GM12801 (cell line): ENCODE data around the gene SLC17A1.

Experiments
- TF ChIP-seq, protein P1 (sequence below): IDR thresholded peaks from one replicate; pipeline ENCODE4 v1.5.1; 2011; ENCODE audit warnings: control low read depth; ENCODE audit not compliant: insufficient read length; ENCODE audit errors: extremely low read depth

SLC17A1 gene

DNA sequence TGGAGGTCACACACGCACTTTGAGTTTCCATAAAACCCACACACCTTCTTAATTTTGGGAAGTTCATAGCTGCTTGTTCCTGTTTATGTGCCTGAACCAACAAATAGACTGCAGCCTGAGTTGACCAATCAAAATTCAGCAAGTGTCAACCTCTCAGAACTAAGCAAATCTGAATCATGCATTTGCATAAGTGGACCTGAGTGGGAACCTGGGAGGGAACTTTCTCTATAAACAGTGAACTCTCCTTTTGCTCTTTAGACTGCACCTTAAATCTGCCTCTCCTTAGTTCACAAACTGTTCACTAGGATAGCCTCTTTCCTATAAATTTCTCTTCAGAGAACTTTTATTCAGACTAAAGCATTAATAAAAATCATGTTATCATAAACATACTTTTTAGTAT is 37.9 kb downstream of the SLC17A1 start:
- TF ChIP-seq, protein P1, sequence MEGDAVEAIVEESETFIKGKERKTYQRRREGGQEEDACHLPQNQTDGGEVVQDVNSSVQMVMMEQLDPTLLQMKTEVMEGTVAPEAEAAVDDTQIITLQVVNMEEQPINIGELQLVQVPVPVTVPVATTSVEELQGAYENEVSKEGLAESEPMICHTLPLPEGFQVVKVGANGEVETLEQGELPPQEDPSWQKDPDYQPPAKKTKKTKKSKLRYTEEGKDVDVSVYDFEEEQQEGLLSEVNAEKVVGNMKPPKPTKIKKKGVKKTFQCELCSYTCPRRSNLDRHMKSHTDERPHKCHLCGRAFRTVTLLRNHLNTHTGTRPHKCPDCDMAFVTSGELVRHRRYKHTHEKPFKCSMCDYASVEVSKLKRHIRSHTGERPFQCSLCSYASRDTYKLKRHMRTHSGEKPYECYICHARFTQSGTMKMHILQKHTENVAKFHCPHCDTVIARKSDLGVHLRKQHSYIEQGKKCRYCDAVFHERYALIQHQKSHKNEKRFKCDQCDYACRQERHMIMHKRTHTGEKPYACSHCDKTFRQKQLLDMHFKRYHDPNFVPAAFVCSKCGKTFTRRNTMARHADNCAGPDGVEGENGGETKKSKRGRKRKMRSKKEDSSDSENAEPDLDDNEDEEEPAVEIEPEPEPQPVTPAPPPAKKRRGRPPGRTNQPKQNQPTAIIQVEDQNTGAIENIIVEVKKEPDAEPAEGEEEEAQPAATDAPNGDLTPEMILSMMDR: no peak

DNA sequence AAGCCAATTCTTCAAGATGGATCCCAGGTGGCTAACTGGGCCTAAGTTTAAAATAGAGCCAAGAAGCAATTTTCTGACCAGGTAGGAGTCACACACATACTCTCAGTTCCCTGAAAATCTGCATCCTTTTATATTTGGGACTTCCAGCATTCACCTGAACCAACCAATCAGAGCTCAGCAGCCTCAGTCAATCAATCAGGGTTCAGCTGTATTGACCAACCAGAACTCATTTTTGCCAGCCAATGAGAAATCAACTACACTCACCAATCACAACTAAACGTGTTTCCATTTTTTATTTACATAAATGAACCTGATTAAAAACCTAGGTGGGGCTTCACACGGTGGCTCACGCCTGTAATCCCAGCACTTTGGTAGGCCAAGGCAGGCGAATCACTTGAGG is 39.8 kb downstream of the SLC17A1 start:
- TF ChIP-seq, protein P1: no peak

DNA sequence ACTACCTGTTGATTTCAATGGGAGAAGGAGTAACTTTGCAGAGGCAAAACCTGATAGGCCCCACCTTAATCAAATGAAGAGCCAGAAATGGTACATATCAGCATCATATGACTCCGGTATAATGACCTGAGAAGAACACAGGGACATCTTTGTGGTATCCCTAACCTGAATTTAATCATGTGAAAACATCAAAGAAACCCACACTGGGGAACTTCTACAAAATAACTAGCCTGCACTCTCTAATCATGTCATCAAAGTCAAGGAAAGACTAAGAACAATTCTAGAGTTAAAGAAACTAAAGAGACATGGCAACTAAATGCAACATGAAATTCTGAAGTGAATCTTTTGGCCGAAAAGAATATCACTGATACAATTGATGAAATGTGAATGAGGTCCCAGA is 42.4 kb downstream of the SLC17A1 start:
- TF ChIP-seq, protein P1: no peak

DNA sequence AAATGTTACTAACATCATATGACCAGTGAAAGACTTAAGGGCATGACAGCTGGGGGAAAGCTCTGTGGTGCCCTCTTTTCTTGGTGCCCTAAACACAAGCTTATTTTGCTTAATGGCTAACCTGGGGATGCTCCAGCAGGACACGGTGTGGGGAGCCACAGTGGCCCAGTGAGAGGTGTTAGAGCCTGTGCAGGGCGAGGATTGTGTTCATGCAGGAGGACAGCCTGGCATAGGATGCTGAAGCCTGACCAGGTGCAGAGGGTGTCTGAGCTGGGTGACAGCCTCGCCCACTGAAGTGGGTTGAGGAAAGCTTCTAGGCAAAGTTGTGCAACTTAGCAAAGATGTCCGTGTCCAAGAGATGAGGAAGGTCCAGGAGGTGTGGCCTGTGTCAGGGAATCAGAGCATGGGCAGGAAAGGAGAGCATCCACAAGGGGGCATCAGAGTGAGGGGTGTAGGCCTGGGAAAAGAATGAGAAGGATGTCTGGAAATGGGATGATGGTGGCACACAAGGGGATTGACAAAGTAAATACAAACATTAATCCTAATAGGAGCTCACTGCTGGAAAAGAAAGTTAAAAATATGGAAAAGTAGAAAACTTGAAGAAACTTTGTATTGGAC is 43.4 kb downstream of the SLC17A1 start:
- TF ChIP-seq, protein P1: no peak

DNA sequence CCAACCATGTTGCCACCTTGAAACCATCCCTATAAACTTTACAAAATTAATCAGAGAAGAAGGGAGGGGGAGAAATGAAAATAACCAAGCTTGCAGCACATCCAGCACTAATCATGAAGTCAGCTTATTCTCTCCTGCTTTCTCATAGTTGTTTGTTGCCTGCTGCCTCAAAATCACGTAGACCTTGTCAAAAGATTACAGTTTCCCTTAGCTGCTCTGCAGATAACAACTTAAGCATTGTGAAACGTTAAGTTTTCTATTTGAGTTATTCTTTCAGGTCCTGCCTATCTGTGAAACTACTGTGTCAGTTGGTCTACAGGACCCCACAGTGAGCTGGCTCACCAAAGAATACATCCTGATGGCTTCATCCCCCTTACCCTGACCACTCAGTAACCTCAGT is 44.4 kb downstream of the SLC17A1 start:
- TF ChIP-seq, protein P1: no peak

DNA sequence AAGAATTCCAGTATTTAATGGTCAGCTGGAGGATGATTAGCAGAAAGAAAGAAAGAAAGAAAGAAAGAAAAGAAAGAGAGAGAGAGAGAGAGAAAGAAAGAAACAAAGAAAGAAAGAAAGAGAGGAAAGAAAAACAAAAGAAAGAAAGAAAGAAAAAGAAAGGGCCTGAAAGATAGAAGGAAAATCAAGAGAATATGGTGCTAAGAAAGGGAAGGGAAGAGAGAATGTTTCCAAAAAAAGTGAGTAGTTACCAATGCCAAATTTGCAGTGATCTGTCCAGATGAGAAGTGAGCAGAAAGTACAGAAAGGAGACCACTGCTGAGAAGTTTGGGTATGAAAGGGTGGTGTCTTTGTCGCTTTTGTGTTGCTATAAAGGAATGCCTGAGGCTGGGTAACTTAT is 50.7 kb downstream of the SLC17A1 start:
- TF ChIP-seq, protein P1: no peak

DNA sequence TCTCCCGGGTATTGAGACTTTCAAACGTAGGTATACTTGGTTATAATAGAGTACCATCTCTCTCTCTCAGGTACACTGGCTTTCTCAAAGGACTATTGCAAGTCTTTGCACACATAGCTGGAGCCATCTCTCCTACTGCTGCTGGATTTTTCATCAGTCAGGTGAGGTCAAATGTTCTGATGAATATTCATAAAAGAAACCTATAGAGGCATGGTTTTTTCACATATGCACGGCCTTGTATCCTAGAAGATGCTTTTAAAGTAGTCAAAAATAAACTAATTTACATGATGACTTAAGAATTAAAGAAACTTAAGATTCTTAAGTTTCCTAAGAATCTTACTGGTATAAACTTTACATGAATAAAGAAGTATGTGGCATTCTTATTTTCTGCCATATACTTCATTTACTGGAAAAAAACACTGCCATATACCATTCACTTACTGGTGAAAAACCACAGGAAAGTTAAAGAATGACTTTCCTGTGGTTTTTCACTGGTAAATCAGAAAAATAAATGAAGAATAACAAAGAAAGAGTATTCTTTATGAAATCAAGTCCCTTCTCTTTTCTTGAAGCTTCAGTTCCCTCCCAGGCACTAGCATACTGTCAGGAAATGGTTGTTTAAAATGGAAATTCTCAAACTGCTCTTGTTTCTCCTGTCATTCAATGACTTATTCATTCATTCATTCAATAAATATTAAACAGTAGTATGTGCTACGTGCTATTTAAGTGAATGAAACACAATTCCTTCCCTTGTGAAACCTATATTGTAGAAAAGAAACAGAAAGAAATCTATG is 53.8 kb downstream of the SLC17A1 start:
- TF ChIP-seq, protein P1: no peak
